Measurements from ENCODE around the gene GPD1. TPM values are rescaled to one million over a fixed set of nuclear protein-coding genes. Genes with fewer than 3 reads are reported as not detected.
A peak's percentile ranks its signal among the peaks of the same experiment; 100 is the strongest.

GPD1 gene
- total RNA-seq, 1 experiment from 2014 or later, result 0.37 TPM

GRCh38 chr12:50073712-50074111, 30.1 kb upstream of the GPD1 start:
- ChIA-PET POLR2A (no interaction called here), CTCF (interaction anchor here (0.6 to 11.8 kb wide), 14 partner anchors 11 to 334 kb away, joined by 3 to 241 read pairs (median 5); partner anchors contain the start of gene AQP6)
- DNase-seq (ENCODE audit: unreplicated experiment), result no peak
- H3K4me1 Mint-ChIP-seq (ENCODE audit: insufficient read depth, unreplicated experiment), result peaks cover 15% of the 10 kb centered on the region
- no peaks in the 10 kb centered on the region for H3K36me3 Mint-ChIP-seq (ENCODE audit: insufficient read depth, unreplicated experiment)
- BruUV-seq (replicated peaks), result no TSS peak
- no peaks in the 10 kb centered on the region for H3K27me3 Mint-ChIP-seq (ENCODE audit: insufficient read depth, unreplicated experiment)
- H3K4me3 Mint-ChIP-seq (ENCODE audit: unreplicated experiment), result no peak overlapping the region
- intact Hi-C loops (cut with micrococcal nuclease), result loop anchor here (10.0 kb wide), 1 partner anchor 561 kb away; no protein-coding TSS in a partner anchor
- no peak overlapping the region for H3K27ac Mint-ChIP-seq (ENCODE audit: low read depth, unreplicated experiment)
- TF ChIP-seq CTCF (IDR thresholded peaks at IDR 0.05; ENCODE audit: unreplicated experiment), result no peak
- no peaks in the 10 kb centered on the region for H3K9me3 Mint-ChIP-seq (ENCODE audit: unreplicated experiment)

- BruUV-seq (replicated peaks), result no TSS peak
- Mint-ChIP-seq H3K4me1 (ENCODE audit: insufficient read depth, unreplicated experiment) (peaks cover 12% of the 10 kb centered on the region), H3K27me3 (ENCODE audit: insufficient read depth, unreplicated experiment) (no peaks in the 10 kb centered on the region), H3K9me3 (ENCODE audit: unreplicated experiment) (no peaks in the 10 kb centered on the region), H3K4me3 (ENCODE audit: unreplicated experiment) (no peak overlapping the region), H3K27ac (ENCODE audit: low read depth, unreplicated experiment) (peak overlapping the region; percentile 30), H3K36me3 (ENCODE audit: insufficient read depth, unreplicated experiment) (no peaks in the 10 kb centered on the region)
- CTCF ChIA-PET, result interaction anchor here (0.6 to 11.8 kb wide), 34 partner anchors 9 to 350 kb away, joined by 3 to 241 read pairs (median 5); partner anchors contain the start of genes AQP6, GPD1 and SMARCD1
- peak; percentile 85 for DNase-seq (ENCODE audit: unreplicated experiment)
- intact Hi-C loops (cut with micrococcal nuclease), result loop anchor here (1.0 to 10.0 kb wide), 4 partner anchors 37 to 560 kb away; partner anchors contain the start of gene COX14
- TF ChIP-seq CTCF (IDR thresholded peaks at IDR 0.05; ENCODE audit: unreplicated experiment), result peak; percentile 90
- POLR2A ChIA-PET, result interaction anchor here (0.6 to 1.2 kb wide), 3 partner anchors 40 to 109 kb away, joined by 3 to 7 read pairs (median 3); partner anchors contain the start of gene RACGAP1
Measured at GRCh38 chr12:50074936-50075807, 28.6 kb upstream of the GPD1 start.

GRCh38 chr12:50075808-50076170, 28.0 kb upstream of the GPD1 start:
- peaks cover 6% of the 10 kb centered on the region for H3K4me1 Mint-ChIP-seq (ENCODE audit: insufficient read depth, unreplicated experiment)

More at GRCh38 chr12:50075808-50076170, 28.0 kb upstream of the GPD1 start:
- ChIA-PET CTCF (interaction anchor here (0.7 to 3.8 kb wide), 7 partner anchors 9 to 97 kb away, joined by 3 to 23 read pairs (median 4); partner anchors contain the start of gene SMARCD1), POLR2A (interaction anchor here (0.9 to 1.0 kb wide), 2 partner anchors 9 to 241 kb away, joined by 3 to 9 read pairs; partner anchors contain the start of gene SMARCD1)
- Mint-ChIP-seq H3K36me3 (ENCODE audit: insufficient read depth, unreplicated experiment) (no peaks in the 10 kb centered on the region), H3K9me3 (ENCODE audit: unreplicated experiment) (no peaks in the 10 kb centered on the region), H3K27me3 (ENCODE audit: insufficient read depth, unreplicated experiment) (no peaks in the 10 kb centered on the region), H3K27ac (ENCODE audit: low read depth, unreplicated experiment) (no peak overlapping the region), H3K4me3 (ENCODE audit: unreplicated experiment) (no peak overlapping the region)
- intact Hi-C loops (cut with micrococcal nuclease), result loop anchor here (1.0 to 10.0 kb wide), 4 partner anchors 37 to 559 kb away; partner anchors contain the start of gene COX14
- DNase-seq (ENCODE audit: unreplicated experiment), result no peak
- BruUV-seq (replicated peaks), result no TSS peak
- TF ChIP-seq CTCF (IDR thresholded peaks at IDR 0.05; ENCODE audit: unreplicated experiment), result no peak

Data from MCF 10A (cell line).